Measurements from ENCODE around the gene GPR143.

- TF ChIP-seq CTCF (IDR thresholded peaks at IDR 0.05): no peak
- TF ChIP-seq POLR2A (IDR thresholded peaks at IDR 0.05): no peak
These were observed 41.9 kb upstream of the GPR143 start for GRCh38 chrX:9807355-9808182.

Data from adrenal gland (tissue), 5 donors.